Upper lobe of left lung (tissue), 4 donors: ENCODE measurements around the gene C2orf68.

Experiments
- POLR2A ChIP-seq, 4 donors: fragments of 450-650 bp; IDR thresholded peaks; one replicate each; pipeline ENCODE4 v1.5.1; 2016 to 2017; ENCODE audit warnings: antibody characterized with exemption in 4 of 4, mild to moderate bottlenecking in 2 of 4
- POLR2AphosphoS5 ChIP-seq, 2 donors: sonication (generic); formaldehyde crosslinking; IDR thresholded peaks; one replicate each; pipeline ENCODE4 v1.5.1; 2017; ENCODE audit warnings: antibody characterized with exemption in 2 of 2
- TF ChIP-seq, protein P1 (sequence below), 6 experiments: fragments of 450-650 bp in 4 of 6; fragments of 200-600 bp in 2 of 6; sonication (generic) in 2 of 6; IDR thresholded peaks; one replicate each; pipeline ENCODE4 v1.5.1; 2016 to 2019; ENCODE audit warnings: antibody characterized with exemption in 6 of 6

DNA sequence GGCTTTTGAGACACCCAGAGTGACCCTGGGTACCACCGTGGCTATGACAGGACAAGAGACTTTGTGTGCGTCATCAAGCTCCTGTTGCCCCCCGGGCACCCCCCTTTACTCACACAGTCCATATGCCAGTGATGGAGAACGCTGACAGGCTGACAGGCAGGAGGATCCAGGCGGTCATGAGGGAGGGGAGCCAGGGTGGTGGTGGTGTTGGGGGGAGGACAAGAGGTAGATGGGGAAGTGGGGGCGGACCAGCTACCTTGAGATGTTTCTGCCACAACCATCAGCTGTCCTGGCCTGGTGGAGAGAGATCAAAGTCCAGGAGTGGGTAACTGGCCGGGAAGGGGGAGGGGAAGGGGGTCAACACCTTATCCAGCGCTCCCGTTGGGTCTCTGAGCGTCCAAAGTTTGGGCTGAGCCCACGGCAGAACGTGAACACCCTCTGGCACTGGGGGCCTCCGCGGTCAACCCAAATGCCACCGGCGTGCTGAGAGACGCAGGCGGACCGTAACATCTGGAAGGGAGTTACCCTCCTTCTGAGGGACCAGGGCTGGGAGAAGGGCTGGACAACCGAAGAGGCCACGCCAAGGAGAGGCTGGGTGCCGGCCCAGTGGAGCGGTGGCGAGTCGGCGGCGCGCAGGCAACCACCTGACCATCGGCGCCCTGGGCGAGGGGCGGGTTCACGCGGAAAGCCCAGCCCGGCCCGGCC is 9.9 kb downstream of the C2orf68 start:
- TF ChIP-seq, protein P1, sequence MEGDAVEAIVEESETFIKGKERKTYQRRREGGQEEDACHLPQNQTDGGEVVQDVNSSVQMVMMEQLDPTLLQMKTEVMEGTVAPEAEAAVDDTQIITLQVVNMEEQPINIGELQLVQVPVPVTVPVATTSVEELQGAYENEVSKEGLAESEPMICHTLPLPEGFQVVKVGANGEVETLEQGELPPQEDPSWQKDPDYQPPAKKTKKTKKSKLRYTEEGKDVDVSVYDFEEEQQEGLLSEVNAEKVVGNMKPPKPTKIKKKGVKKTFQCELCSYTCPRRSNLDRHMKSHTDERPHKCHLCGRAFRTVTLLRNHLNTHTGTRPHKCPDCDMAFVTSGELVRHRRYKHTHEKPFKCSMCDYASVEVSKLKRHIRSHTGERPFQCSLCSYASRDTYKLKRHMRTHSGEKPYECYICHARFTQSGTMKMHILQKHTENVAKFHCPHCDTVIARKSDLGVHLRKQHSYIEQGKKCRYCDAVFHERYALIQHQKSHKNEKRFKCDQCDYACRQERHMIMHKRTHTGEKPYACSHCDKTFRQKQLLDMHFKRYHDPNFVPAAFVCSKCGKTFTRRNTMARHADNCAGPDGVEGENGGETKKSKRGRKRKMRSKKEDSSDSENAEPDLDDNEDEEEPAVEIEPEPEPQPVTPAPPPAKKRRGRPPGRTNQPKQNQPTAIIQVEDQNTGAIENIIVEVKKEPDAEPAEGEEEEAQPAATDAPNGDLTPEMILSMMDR (IDR thresholded peaks at IDR 0.05): no peak
- TF ChIP-seq POLR2AphosphoS5 (IDR thresholded peaks at IDR 0.05) (no peak), POLR2A (IDR thresholded peaks at IDR 0.05) (no peak)
